ENCODE measurements around the gene MLLT3.

DNA sequence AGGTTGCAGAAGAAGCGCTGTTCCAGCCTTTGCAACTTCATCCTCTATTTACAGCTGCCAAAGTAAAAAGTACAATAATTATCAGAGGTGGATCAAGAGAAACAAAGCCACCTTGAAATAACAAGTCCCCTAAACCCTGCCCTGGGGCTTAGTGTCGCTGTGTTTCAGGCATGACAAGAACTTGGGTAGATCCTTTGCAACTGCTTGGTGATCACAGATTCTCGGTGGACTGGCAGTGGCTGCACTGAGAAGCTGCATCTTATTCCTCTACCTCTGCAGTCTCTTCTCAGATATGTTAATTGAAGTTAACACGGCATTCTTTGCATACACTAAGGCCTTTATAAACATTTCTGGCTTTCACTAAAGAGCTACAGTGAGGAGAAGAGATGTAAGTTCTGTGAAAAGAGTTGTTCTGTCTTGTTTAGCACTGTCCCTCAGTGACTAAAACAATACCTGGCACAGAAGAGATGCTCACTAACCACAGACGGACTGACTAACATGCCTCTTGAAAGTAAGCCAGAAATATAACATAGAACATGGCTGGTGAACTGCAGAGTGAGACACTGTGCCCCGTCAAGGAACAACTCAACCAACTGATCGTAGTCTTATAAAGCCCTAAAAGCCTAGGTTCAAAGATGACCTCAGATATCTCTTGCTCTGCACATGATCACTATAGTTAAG lies 144.2 kb downstream of the MLLT3 start:
- TF ChIP-seq, protein P1, sequence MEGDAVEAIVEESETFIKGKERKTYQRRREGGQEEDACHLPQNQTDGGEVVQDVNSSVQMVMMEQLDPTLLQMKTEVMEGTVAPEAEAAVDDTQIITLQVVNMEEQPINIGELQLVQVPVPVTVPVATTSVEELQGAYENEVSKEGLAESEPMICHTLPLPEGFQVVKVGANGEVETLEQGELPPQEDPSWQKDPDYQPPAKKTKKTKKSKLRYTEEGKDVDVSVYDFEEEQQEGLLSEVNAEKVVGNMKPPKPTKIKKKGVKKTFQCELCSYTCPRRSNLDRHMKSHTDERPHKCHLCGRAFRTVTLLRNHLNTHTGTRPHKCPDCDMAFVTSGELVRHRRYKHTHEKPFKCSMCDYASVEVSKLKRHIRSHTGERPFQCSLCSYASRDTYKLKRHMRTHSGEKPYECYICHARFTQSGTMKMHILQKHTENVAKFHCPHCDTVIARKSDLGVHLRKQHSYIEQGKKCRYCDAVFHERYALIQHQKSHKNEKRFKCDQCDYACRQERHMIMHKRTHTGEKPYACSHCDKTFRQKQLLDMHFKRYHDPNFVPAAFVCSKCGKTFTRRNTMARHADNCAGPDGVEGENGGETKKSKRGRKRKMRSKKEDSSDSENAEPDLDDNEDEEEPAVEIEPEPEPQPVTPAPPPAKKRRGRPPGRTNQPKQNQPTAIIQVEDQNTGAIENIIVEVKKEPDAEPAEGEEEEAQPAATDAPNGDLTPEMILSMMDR (IDR thresholded peaks at IDR 0.05; ENCODE audit: extremely low read depth in 1 of 2, insufficient read depth in 1 of 2, low read depth in 1 of 2, low read length in 2 of 2) = no peak
- no peak for TF ChIP-seq POLR2A (IDR thresholded peaks at IDR 0.05; ENCODE audit: low read depth, low read length)
- no peak for TF ChIP-seq POLR2AphosphoS5 (IDR thresholded peaks at IDR 0.05; ENCODE audit: insufficient read depth, low read depth, low read length)
- TF ChIP-seq EZH2 (IDR thresholded peaks at IDR 0.05; ENCODE audit: borderline replicate concordance, low read depth, low read length, severe bottlenecking) = no peak
- TF ChIP-seq MYC (IDR thresholded peaks at IDR 0.05; ENCODE audit: low read depth, low read length) = no peak
- no peak for TF ChIP-seq FOS (IDR thresholded peaks at IDR 0.05; ENCODE audit: borderline replicate concordance, insufficient read depth, low read length)
- TF ChIP-seq, protein P2, sequence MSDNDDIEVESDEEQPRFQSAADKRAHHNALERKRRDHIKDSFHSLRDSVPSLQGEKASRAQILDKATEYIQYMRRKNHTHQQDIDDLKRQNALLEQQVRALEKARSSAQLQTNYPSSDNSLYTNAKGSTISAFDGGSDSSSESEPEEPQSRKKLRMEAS (IDR thresholded peaks at IDR 0.05; ENCODE audit: insufficient read depth, insufficient read length) = no peak

All from endothelial cell of umbilical vein (primary cell).